ENCODE data around the gene TULP4. TPM values are rescaled to one million over a fixed set of nuclear protein-coding genes. Genes with fewer than 3 reads are reported as not detected.

TULP4 gene
- total and polyA plus RNA-seq, 10 donors: 1.8 to 143 (median 78.1) TPM

DNA sequence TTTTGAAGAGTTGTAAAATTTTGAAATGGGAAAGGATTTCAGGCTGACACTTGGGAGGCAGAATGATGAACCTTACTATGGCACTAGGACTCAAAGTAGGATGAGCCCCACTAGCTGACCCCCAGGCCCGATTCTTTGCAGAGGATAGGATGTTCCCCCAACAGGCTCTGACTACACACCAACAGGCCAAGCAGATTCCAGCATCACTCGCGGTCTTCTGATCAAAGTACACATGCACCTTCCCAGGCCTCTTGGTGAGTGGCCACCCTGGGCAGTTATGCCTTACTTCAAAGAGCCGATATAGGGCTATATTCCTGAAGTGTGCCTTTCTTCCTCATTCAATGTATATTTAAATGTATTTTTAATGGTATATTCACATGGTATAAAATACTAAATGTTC lies 130.0 kb downstream of the TULP4 start:
- peaks cover 0 to 29% (median 0%) of the 10 kb centered on the region in 6 donors for H3K36me3 ChIP-seq
- WGBS, 5 donors: 94 to 99% (median 97%) methylated on average over 4 of the region's 4 CpGs
- no peak for DNase-seq
- H3K27ac ChIP-seq: no peak overlapping the region
- TF ChIP-seq POLR2AphosphoS5 (IDR thresholded peaks at IDR 0.05) (no peak), POLR2A (IDR thresholded peaks at IDR 0.05) (no peak)
- TF ChIP-seq, protein P1, sequence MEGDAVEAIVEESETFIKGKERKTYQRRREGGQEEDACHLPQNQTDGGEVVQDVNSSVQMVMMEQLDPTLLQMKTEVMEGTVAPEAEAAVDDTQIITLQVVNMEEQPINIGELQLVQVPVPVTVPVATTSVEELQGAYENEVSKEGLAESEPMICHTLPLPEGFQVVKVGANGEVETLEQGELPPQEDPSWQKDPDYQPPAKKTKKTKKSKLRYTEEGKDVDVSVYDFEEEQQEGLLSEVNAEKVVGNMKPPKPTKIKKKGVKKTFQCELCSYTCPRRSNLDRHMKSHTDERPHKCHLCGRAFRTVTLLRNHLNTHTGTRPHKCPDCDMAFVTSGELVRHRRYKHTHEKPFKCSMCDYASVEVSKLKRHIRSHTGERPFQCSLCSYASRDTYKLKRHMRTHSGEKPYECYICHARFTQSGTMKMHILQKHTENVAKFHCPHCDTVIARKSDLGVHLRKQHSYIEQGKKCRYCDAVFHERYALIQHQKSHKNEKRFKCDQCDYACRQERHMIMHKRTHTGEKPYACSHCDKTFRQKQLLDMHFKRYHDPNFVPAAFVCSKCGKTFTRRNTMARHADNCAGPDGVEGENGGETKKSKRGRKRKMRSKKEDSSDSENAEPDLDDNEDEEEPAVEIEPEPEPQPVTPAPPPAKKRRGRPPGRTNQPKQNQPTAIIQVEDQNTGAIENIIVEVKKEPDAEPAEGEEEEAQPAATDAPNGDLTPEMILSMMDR (IDR thresholded peaks at IDR 0.05 in 8 of 11, conservative IDR thresholded peaks at IDR 0.05 in 3 of 11): no peak
- H3K9me3 ChIP-seq: no peaks in the 10 kb centered on the region
- intact Hi-C loops (cut with DNase I; ENCODE audit: low total_unique reads): no loop called here
- no peaks in the 10 kb centered on the region for H3K27me3 ChIP-seq (replicated peaks in 1 of 7)
- no peak overlapping the region for H3K4me3 ChIP-seq
- H3K4me1 ChIP-seq: peaks cover 0 to 10% (median 0%) of the 10 kb centered on the region in 6 donors

DNA sequence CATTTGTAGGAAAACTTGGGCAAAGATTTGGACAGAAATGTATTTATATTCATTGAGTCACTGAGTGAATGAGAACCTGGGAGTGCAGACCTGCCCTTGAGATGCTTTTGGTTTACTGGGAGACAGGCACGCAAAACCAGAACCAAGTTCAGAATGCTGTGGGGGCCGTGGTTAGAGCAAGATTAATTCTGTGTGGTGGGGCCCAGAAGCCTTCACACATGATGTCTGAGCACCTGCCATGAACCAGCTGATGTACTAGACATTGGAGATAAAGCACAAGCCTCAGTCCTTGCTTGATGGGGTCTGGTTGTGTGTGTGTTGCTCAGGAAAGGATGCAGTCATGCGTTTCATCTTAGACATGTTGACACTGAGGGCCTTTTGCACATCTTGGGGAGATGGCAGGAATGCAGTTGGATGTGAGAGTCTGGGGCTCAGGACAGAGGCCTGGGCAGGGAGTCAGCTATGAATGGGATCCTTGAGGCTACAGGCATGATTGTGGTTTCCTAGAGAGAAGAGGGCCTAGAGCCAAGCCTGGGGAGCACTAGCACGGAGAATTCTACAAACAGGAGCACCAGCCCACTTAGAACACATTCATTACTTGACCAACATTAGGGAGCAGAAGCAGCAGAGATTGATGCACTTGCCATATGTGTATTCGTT lies 133.3 kb downstream of the TULP4 start:
- WGBS, 5 donors: 90 to 96% (median 92%) methylated on average over 5 of the region's 5 CpGs
- no peaks in the 10 kb centered on the region for H3K4me1 ChIP-seq
- H3K27ac ChIP-seq: no peak overlapping the region
- TF ChIP-seq, protein P1 (IDR thresholded peaks at IDR 0.05 in 8 of 11, conservative IDR thresholded peaks at IDR 0.05 in 3 of 11): no peak
- TF ChIP-seq POLR2AphosphoS5 (IDR thresholded peaks at IDR 0.05): no peak
- no peak for TF ChIP-seq POLR2A (IDR thresholded peaks at IDR 0.05)
- H3K9me3 ChIP-seq: no peaks in the 10 kb centered on the region
- H3K27me3 ChIP-seq (replicated peaks in 1 of 7): no peaks in the 10 kb centered on the region
- H3K36me3 ChIP-seq: peaks cover 0 to 48% (median 8%) of the 10 kb centered on the region in 6 donors
- no peak overlapping the region for H3K4me3 ChIP-seq
- intact Hi-C loops (cut with DNase I; ENCODE audit: low total_unique reads): no loop called here
- DNase-seq: no peak

DNA sequence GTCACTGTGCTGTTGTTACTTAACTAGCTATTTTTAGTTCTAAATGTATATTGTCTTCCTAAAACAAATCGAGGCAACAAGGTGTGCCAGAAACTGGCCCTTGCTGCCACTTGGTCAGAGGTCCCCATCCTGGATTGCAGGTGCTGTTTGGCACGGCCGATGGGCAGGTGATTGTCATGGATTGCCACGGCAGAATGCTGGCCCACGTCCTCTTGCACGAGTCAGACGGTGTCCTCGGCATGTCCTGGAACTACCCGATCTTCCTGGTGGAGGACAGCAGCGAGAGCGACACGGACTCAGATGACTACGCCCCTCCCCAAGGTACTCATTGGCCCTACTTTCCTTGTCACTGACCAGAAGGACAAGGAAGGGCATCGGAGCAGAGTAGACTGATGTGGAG lies 136.6 kb downstream of the TULP4 start:
- WGBS, 5 donors: 93 to 96% (median 94%) methylated on average over 14 of the region's 14 CpGs
- no peaks in the 10 kb centered on the region for H3K27me3 ChIP-seq (replicated peaks in 1 of 7)
- intact Hi-C loops (cut with DNase I; ENCODE audit: low total_unique reads): no loop called here
- H3K4me1 ChIP-seq: no peaks in the 10 kb centered on the region
- no peak for DNase-seq
- no peak overlapping the region for H3K4me3 ChIP-seq
- TF ChIP-seq POLR2AphosphoS5 (IDR thresholded peaks at IDR 0.05) (no peak), POLR2A (IDR thresholded peaks at IDR 0.05) (no peak)
- TF ChIP-seq, protein P1 (IDR thresholded peaks at IDR 0.05 in 8 of 11, conservative IDR thresholded peaks at IDR 0.05 in 3 of 11): no peak
- H3K27ac ChIP-seq: no peak overlapping the region
- no peaks in the 10 kb centered on the region for H3K9me3 ChIP-seq
- peaks cover 0 to 65% (median 23%) of the 10 kb centered on the region in 6 donors for H3K36me3 ChIP-seq

DNA sequence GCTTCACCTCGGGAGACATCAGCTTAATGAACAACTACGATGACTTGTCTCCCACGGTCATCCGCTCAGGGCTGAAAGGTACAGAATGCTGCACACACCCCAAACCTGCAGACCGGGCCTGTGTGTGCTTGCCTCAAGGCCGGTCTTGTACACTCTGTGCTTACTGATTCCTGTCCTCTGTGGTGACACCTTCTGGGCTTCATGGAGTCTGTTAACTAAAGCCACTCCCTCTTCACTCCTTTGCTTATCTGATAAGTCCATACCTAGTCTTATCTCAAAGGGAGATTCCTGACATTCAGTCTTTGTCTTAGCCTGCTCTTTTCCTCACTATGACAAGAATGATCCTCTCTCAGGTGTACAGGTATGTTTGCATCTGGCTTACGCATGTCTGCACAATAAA lies 139.9 kb downstream of the TULP4 start:
- WGBS, 5 donors: 90 to 97% (median 95%) methylated on average over 6 to 7 of the region's 7 CpGs
- no peak overlapping the region for H3K4me3 ChIP-seq
- H3K4me1 ChIP-seq: no peaks in the 10 kb centered on the region
- H3K9me3 ChIP-seq: no peaks in the 10 kb centered on the region
- no peak for DNase-seq
- H3K27me3 ChIP-seq (replicated peaks in 1 of 7): no peaks in the 10 kb centered on the region
- no peak for TF ChIP-seq POLR2AphosphoS5 (IDR thresholded peaks at IDR 0.05)
- TF ChIP-seq, protein P1 (IDR thresholded peaks at IDR 0.05 in 8 of 11, conservative IDR thresholded peaks at IDR 0.05 in 3 of 11): no peak
- TF ChIP-seq POLR2A (IDR thresholded peaks at IDR 0.05): no peak
- H3K27ac ChIP-seq: no peak overlapping the region
- peaks cover 0 to 67% (median 23%) of the 10 kb centered on the region in 6 donors for H3K36me3 ChIP-seq
- intact Hi-C loops (cut with DNase I; ENCODE audit: low total_unique reads): no loop called here
